ENCODE measurements around the gene PLA2G1B.

PLA2G1B gene

GRCh38 chr12:120287491-120287890 lies 40.1 kb downstream of the PLA2G1B start:
- H3K4me3 ChIP-seq (ENCODE audit: low read depth, low read length), result no peak overlapping the region
- no peak for DNase-seq (ENCODE audit: low read depth)
- no peak for TF ChIP-seq CTCF (IDR thresholded peaks at IDR 0.05; ENCODE audit: control insufficient read depth, extremely low read depth, insufficient read depth)

- DNase-seq (ENCODE audit: low read depth), result no peak
- no peak for TF ChIP-seq CTCF (IDR thresholded peaks at IDR 0.05; ENCODE audit: control insufficient read depth, extremely low read depth, insufficient read depth)
- no peak overlapping the region for H3K4me3 ChIP-seq (ENCODE audit: low read depth, low read length)
Measured at GRCh38 chr12:120286768-120287490, 40.6 kb downstream of the PLA2G1B start.

- H3K4me3 ChIP-seq (ENCODE audit: low read depth, low read length), result no peak overlapping the region
- DNase-seq (ENCODE audit: low read depth), result no peak
- TF ChIP-seq CTCF (IDR thresholded peaks at IDR 0.05; ENCODE audit: control insufficient read depth, extremely low read depth, insufficient read depth), result no peak
Measured at GRCh38 chr12:120284381-120284780, 43.2 kb downstream of the PLA2G1B start.

- no peak for DNase-seq (ENCODE audit: low read depth)
- no peak overlapping the region for H3K4me3 ChIP-seq (ENCODE audit: low read depth, low read length)
- no peak for TF ChIP-seq CTCF (IDR thresholded peaks at IDR 0.05; ENCODE audit: control insufficient read depth, extremely low read depth, insufficient read depth)
Measured at GRCh38 chr12:120283318-120283717, 44.3 kb downstream of the PLA2G1B start.

GRCh38 chr12:120278137-120279069 lies 49.2 kb downstream of the PLA2G1B start:
- TF ChIP-seq CTCF (IDR thresholded peaks at IDR 0.05; ENCODE audit: control insufficient read depth, extremely low read depth, insufficient read depth), result no peak
- H3K4me3 ChIP-seq (ENCODE audit: low read depth, low read length), result no peak overlapping the region
- no peak for DNase-seq (ENCODE audit: low read depth)

- TF ChIP-seq CTCF (IDR thresholded peaks at IDR 0.05; ENCODE audit: control insufficient read depth, extremely low read depth, insufficient read depth), result no peak
- H3K4me3 ChIP-seq (ENCODE audit: low read depth, low read length), result no peak overlapping the region
- no peak for DNase-seq (ENCODE audit: low read depth)
Measured at GRCh38 chr12:120276734-120277133, 50.8 kb downstream of the PLA2G1B start.
